Measurements from ENCODE around the gene GADD45B.

Gene GADD45B

GRCh38 chr19:2475702-2476450, at the start of gene GADD45B:
Gene GADD45B (plus strand): TSS chr19:2476127. CDS start chr19:2476359, 232 bp downstream.
- DNase-seq, result peak; percentile 92

DNA sequence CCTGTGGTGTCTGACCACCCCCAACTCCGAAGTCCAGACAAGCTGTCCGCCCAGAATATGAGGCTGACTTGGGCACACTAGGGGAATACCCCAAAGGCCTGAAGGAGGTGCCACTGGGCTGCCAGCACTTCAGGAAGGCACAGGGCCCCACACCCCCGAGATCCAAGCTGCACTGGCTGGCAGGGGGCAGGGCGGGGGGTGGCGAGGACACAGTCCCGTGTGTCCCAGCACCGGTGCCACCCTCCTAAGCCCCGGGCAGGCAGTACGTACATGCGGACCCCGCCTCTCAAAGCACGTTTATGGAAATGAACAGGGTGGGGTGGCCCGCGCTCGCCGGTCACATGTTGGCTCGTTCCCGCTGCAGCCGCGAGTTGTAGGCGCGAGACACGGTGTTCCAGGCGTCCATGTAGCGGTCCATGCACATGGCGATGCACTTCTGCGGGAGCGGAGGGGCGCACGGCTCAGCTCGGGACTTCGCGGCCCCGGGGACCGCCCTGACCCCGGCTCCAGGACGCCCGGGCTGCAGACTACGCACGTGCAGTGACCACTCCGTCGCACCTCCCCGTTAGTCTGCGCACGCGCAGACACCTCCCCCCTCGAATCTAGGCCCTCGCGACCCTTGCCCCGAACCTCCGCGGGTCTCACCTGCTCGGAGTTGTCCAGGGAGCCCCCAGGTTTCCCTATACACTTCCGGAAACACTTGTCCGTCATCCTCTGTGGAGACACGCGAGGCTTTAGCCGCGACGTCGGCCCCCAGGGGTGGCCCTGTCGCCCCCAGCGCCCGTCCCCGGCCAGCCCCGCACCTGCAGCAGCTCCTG, 49.1 kb upstream of the GADD45B start:
- no peak for DNase-seq

GRCh38 chr19:2427429-2428320, 48.3 kb upstream of the GADD45B start, which contains the start of gene TIMM13:
Gene TIMM13 (minus strand): TSS chr19:2427586. CDS start chr19:2427533, 53 bp downstream.
- peak; percentile 96 for DNase-seq

GRCh38 chr19:2428321-2428690, 47.6 kb upstream of the GADD45B start:
- DNase-seq, result peak; percentile 20

DNA sequence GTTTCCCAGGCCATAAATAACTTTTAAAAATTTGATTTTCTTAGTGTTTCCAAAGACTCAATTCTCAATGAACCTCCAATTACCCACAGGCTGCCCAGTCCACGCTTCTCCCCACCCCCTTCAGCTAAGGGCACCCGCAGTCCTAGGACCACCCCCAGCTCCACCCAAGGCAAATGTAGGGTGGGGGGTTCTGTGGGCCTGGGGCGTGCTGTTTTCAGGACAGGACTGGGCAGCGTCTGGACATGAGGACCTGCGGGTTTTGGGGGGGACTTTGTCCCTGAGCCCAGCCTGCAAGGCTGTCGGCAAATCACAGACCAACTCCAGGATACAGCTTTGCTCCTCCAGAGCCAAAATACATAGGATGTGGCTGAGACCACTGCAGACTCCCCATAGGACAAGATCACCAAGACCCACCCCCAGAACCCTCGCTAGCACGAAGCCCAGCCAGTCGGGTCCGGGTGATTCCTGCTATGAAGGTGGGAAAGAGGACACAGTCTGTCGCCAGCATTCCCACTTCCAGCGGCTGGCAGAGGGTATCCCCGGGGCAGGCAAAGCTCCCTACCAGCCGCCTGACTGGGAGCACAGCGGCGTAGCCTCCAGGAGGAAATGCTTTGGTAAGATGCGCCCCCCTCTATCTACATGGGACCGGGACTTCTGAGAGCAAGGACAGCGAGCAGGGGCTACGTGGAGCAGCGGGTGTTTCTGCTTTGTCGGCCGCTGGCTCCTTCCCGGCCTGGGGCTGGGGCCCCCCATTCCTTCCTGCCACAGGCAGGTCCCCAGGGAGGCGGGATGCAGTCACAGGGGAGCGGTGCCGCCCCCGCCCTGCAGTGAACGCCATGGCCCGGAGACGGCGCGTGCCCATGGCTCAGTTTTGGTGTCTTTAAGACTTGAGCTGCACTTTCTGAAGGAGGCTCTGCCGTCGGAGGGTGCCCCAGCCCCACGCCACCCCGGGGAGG, 46.9 kb upstream of the GADD45B start:
- no peak for DNase-seq

GRCh38 chr19:2429917-2430535, 45.9 kb upstream of the GADD45B start:
- DNase-seq, result no peak

- no peak for DNase-seq
These were observed 44.4 kb upstream of the GADD45B start for GRCh38 chr19:2431318-2432055.

GRCh38 chr19:2432131-2432848, 43.6 kb upstream of the GADD45B start:
- no peak for DNase-seq

DNA sequence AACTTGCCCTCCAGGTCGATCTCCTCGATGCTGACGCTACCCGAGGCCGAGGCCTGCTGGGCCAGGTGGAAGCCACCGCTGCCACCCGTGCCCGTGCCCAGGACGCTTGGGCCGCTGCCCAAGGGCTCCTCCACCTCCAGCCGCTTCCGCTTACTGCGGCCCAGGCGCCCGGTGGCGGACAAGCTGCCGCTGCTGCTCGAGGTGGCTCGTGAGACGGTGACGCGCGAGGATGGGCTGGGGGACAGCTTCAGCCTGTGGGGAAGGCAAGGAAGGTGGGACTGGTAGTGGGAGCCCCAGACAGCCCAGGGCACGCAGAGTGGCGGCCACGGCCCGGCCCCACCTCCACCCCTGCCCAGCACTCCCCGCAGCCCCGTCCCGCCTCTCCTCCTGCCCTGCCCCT, 42.1 kb upstream of the GADD45B start:
- DNase-seq, result no peak

- DNase-seq, result no peak
These were observed 41.7 kb upstream of the GADD45B start for GRCh38 chr19:2434267-2434666.

DNA sequence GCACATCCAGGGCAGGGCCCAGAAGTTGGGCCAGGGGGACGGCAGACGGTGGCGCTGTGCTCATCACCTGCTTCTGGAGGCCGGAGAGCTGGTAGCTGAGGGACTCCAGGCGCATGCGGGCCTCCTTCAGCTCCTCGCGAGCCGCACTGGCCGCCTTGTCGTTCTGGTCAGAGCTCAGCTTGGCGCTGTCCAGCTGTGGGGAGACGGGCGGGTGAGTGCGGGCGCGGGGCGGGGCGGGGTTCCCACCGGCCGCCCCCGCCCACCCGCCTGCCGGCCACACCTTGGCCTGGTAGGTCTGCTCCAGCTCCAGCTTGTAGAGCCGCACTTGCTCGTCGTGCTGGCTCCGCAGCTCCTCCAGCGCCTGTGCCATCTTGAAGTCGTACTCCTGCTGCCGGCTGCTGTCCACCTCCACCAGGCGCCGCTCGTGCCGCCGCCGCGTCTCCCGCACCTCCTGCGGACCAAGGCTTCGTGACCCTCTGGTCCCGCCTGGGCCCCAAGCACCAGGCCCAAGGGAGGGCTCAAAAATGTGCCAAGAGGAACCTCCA, 41.1 kb upstream of the GADD45B start:
- DNase-seq, result no peak

DNA sequence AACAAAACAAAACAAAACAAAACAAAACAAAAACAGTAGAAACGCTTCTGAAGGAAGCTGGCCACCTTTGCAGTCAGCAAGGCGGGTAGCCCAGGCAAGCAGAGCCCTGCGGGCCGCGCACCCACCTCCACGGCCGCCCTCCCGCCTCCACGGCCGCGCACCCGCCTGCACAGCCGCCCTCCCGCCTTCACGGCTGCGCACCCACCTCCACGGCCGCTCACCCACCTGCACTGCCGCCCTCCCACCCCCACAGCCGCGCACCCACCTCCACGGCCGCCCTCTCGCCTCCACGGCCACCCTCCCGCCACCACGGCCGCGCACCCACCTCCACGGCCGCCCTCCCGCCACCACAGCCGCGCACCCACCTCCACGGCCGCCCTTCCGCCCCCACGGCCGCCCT, 39.5 kb upstream of the GADD45B start:
- DNase-seq, result no peak

- DNase-seq, result no peak
These were observed 39.0 kb upstream of the GADD45B start for GRCh38 chr19:2436926-2437325.

GRCh38 chr19:2438178-2438577, 37.7 kb upstream of the GADD45B start:
- DNase-seq, result no peak

DNA sequence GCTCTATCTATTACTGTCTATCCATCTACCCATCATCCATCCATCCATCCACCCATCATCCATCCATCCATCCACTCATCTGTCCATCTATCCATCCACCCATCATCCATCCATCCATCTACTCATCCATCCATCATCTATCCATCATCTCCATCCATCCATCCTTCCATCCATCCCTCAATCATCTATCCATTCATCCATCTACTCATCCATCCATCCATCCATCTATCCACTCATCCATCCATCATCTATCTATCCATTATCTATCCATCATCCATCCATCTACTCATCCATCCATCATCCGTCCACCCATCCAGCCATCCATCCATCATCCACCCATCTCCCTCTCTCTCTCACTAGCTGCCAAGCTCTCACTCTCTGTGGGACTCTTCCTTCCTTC, 35.4 kb upstream of the GADD45B start:
- DNase-seq, result no peak

DNA sequence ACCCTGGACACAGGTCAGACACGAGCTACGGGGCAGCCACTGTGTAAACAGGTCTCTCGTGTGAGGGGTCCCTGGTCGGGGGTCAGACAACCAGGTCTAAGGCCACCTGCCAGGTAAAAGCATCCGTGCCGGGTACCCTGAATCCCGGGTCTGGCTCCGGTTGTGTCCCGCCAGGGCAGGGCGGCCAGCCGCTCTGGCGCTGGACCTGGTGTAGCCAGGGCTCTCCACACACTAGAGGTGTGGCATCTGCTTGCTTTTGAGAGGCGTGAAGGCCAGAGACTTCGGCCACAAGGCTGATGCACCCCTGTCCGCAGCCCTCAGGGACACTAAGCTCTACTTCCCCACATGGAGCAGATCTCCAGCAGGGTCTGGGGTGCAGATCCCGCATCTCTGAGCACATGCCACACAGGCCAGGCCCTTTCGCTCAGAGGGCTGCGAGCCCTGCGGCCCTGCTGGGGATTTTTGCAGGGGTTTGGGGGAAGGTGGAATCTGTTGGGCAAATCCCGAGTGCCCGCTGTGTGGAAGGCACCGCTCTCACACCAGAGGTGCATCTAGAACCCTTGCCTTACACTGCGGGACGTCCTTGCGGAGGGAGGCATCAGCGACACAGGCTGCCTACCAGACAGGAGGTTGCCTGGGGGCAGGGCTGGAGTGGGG, 34.7 kb upstream of the GADD45B start:
- no peak for DNase-seq

DNA sequence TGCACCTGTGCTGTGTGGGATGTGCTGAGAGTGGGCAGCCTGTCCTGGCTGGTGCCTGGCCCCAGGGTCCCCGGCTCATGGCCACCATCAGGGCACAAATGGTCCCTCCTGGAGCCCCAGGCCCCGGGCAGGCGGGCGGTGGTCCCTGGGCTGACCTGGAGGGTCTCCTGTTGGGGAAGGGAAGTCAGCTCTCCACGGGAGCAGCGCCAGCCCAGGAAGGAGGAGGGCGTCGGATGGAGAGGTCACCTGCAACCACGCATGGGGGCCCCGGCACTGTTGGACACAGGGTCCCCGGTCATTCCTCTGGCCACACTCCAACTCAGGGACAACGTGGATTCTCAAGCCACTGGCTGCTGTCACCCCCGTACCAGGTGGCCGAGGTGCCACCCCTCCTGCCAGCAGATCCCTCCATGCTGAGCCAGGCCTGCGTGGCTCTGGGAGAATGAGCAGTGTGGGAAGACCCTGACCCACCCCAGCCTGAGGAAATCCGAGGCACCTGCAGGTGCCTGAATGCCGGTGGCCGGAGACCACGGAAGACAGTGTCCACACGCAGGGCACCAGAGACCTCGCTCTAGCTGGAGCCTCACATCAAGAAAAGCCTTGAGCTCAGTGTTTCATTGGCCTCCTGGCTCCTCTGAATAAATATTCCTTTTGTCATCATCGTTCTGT, 32.7 kb upstream of the GADD45B start:
- no peak for DNase-seq

- DNase-seq, result no peak
These were observed 32.1 kb upstream of the GADD45B start for GRCh38 chr19:2443785-2444182.

Data from COR-L47 (cell line).